NCI-H82 treated with DMSO at 0.1 percent for 48 hours (cell line): ENCODE results near the gene PGM3.

Experiments
- DNase-seq: peaks from one replicate; lab custom pipeline; 2025; ENCODE audit not compliant: unreplicated experiment; lab: John Stamatoyannopoulos, UW

Gene PGM3

GRCh38 chr6:83185096-83185495 lies 8.0 kb downstream of the PGM3 start:
- no peak for DNase-seq

GRCh38 chr6:83183082-83183828 lies 9.8 kb downstream of the PGM3 start:
- no peak for DNase-seq

DNA sequence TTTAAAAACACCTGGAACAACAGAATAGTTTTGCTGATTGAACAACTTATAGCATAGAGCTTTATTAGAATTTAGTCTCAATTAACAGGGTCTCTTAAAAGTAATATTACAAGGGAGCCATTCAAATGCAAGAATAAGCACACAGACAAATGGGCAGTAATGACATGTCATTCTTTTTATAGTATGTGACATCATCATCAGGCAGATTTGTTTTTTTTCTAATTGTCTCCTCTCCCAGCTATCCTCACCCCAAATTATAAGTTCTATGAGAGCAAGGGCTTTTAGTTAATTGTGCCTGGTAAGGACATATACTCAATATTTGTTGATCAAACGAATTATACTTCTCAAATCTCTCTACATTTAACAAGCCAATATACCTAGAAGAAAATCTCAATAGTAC lies 11.0 kb downstream of the PGM3 start:
- DNase-seq, result no peak

GRCh38 chr6:83180426-83180950 lies 12.6 kb downstream of the PGM3 start:
- DNase-seq, result no peak

- DNase-seq, result no peak
Measured at GRCh38 chr6:83176246-83176645, 16.8 kb downstream of the PGM3 start.

GRCh38 chr6:83169511-83169910 lies 23.6 kb downstream of the PGM3 start:
- peak; percentile 44 for DNase-seq

DNA sequence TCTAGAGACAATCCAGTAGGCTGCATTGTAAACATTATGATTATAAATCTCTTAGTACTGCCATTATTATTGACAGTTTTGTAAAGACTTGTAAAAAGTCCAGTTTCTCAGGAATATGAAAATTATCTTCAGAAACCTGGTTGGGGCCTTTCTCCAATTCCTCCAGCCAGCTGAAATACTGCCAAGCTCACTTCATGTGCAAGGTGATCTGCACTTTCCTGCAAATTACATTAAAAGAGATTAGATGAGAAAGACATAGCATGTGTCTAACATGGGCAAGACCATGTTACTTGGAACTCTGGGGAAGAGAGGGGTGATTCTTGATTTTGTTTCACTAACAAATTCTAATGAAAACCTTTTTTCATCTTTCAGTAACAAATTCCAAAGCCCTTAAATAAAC lies 24.0 kb downstream of the PGM3 start:
- peak; percentile 12 for DNase-seq

- no peak for DNase-seq
Measured at GRCh38 chr6:83168556-83168955, 24.5 kb downstream of the PGM3 start.

GRCh38 chr6:83167726-83168278 lies 25.3 kb downstream of the PGM3 start:
- DNase-seq, result no peak

DNA sequence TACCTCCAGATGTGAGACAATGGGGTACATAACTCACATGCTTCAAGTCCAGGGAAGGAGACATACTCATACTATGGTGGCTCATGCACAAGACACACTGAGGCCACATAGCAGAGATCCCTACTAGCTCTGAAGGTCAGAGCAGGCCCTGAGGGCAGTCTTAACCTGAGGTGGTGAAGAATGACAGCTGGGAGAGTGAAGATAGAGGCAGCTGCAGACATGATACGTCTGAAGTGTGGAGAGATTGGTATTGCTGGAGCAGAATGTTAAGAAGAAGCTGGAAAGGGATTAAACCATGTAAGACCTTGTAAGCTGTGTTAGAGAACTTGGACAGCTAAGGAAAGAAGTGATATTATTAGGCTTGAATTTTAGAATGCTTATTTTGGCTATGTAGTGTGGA lies 32.9 kb downstream of the PGM3 start:
- DNase-seq, result peak; percentile 86

DNA sequence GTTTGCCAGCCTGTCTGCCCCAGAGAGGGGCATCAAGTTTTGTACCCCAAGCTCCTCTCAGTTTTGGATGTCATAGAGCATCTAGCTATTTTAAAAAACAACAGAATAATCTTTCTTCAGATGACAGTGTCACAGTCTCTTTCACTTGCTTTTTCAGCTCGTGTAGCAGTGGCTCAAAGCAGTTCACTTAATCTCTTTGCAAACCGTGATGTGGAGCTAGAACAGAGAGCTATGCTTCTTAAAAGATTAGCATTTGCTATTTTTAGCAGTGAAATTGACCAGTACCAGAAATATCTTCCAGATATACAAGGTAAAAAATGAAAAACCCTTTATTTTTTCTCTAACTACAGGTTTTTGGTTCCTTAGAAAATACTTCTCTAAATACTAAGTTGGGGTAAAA lies 37.3 kb downstream of the PGM3 start:
- DNase-seq, result peak; percentile 28

DNA sequence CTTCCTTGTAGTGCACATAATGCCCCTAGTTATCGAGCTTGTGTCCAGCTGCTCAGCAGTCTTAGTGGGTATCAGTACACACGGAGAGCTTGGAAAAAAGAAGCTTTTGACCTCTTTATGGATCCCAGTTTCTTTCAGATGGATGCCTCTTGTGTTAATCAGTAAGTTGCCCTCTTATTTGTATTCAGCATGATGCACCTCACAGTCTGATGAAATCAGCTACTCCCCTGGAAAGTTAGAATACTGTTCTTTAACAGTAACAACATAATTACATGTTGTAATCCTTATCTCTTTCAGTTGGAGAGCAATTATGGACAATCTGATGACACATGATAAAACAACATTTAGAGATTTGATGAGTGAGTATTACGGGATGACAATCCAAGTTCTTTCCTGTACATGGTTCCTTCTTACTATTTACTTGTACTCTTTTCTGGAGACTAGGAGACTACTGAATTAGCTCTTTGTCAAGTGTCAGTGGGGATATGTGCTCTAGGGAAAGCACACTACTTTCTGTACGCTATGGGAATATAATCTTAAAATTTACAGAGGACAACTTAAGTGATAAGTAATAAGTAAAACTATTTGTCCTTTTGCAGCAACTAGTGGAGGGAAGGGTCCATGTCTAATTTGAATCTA lies 39.1 kb downstream of the PGM3 start:
- DNase-seq, result no peak

GRCh38 chr6:83152913-83153312 lies 40.2 kb downstream of the PGM3 start:
- DNase-seq, result no peak

DNA sequence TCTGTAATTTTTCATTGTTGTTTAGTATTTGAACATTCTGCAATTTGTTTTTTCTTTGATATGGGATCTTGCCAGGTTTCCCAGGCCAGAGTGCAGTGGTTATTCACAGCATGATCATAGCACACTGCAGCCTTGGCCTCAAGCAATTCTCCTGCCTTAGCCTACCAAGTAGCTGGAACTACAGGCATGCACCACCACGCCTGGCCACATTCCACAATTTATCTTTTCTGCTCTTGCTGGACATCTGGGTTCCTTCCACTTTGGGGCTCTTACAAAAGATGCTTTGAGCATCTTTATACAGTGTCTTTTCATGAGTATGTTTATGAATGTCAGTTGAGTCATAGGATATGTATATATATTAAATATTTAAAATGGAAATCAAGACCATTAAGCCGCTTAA lies 42.0 kb downstream of the PGM3 start:
- DNase-seq, result no peak

- no peak for DNase-seq
Measured at GRCh38 chr6:83138758-83139157, 54.3 kb downstream of the PGM3 start.

- no peak for DNase-seq
Measured at GRCh38 chr6:83138118-83138722, 54.8 kb downstream of the PGM3 start.

- no peak for DNase-seq
Measured at GRCh38 chr6:83132121-83132520, 60.9 kb downstream of the PGM3 start.

- no peak for DNase-seq
Measured at GRCh38 chr6:83127976-83128375, 65.1 kb downstream of the PGM3 start.

DNA sequence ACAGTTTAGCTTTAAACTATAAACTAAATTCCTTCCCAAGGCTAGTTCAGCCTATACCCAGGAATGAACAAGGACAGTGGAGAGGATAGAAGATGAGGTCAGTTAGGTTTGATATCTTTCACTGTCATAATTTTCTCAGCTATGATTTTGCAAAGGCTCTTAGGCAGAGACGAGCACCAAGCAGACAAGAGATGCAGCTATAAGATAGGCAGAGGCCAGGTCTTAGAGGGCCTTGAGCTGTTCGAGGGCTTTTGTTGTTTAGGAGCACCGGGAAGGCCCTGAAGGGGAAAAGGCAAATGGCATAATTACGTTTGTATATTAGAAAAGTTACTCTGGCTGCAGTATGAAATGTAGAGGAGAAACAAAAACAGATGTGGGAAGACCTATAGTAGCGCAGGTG lies 65.8 kb downstream of the PGM3 start:
- DNase-seq, result no peak

GRCh38 chr6:83126807-83127206 lies 66.3 kb downstream of the PGM3 start:
- DNase-seq, result no peak

DNA sequence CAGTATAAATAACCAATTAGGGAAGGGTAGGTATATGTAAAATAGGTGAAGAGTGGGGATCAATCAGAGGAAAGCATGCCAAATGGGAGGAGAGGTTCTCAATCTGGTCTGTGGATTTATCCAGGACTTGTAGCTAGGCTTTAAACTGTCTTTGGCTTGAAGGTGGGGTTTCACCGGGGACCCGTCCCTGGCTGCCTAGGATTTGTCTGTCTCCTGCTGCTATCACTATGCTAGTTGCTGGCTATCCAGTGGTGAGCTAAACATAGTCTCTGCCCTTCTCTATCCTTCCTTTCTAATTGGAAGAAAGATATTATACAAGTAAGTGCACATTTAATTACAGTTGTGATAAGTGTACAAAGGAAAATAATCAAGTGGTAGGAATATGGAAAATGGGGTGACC lies 66.8 kb downstream of the PGM3 start:
- DNase-seq, result no peak

DNA sequence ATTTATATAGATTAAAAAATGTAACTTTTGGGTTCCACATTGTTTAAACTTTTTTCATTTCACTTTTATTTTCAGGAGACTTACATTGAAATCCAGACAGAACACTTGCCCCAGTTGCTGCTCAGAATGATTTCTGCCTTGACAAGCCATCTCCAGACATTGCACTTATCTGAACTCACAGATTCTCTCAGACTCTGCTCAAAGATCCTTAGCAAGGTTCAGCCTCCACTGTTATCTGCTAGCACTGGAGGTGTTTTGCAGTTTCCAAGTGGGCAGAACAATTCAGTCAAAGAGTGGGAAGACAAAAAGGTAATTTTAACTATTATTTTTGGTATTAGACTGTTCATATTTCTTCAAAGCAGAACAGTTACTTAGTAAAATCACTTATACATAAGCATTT lies 67.6 kb downstream of the PGM3 start:
- DNase-seq, result no peak
